Progenitor cell of endocrine pancreas (in vitro differentiated cells): ENCODE data around the gene RBMS1. TPM values are rescaled to one million over a fixed set of nuclear protein-coding genes. Genes with fewer than 3 reads are reported as not detected.

Experiments
- DNase-seq: peaks from one replicate; pipeline ENCODE4 v3.0.0; 2021; ENCODE audit warnings: low spot score; ENCODE audit not compliant: unreplicated experiment
- H3K27ac Mint-ChIP-seq: 2 replicates; pipeline ENCODE4 v1.8.0; 2021; ENCODE audit warnings: mild to moderate bottlenecking, moderate library complexity, mixed read lengths
- H3K27me3 Mint-ChIP-seq: 2 replicates; pipeline ENCODE4 v1.8.0; 2021; ENCODE audit warnings: mixed read lengths
- H3K36me3 Mint-ChIP-seq: 2 replicates; pipeline ENCODE4 v1.8.0; 2022; ENCODE audit warnings: mixed read lengths; ENCODE audit not compliant: insufficient read depth
- H3K4me1 Mint-ChIP-seq: 2 replicates; pipeline ENCODE4 v1.8.0; 2021; ENCODE audit warnings: low read depth, mixed read lengths
- H3K4me3 Mint-ChIP-seq: 2 replicates; pipeline ENCODE4 v1.8.0; 2021; ENCODE audit warnings: low read depth, mild to moderate bottlenecking, moderate library complexity, mixed read lengths
- H3K9me3 Mint-ChIP-seq: 2 replicates; pipeline ENCODE4 v1.8.0; 2021; ENCODE audit warnings: low read depth, mixed read lengths
- CTCF ChIP-seq: fragments of 200-600 bp; sonication (generic); IDR thresholded peaks from one replicate; pipeline ENCODE4 v1.5.0; 2021; ENCODE audit warnings: antibody characterized with exemption, mild to moderate bottlenecking; ENCODE audit not compliant: unreplicated experiment
- total RNA-seq: library from RNA; stranded (reverse); gene quantifications from 2 replicates; pipeline ENCODE4 v1.2.1, GENCODE V29; 2021

The RBMS1 gene
- total RNA-seq, 1 donor from 2014 or later = 59.8 TPM

DNA sequence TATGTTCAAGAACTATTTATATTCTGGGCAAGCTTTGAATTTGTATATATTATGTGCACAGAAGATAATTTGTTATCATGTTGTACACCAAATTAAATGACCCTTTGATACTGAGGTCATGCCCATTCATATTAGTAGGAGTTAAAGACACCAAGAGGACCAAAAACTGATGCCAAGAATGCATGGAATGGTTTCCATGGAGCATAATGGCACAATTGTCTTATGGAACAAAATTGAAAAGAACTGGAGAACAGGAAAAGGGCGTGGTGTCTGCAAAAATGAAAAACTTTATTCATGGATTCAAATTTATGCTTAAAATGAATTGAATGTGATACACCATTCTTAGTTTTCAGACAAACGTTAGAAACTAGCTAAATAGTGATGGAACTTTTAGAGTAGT, 24.1 kb upstream of the RBMS1 start:
- H3K27me3 Mint-ChIP-seq = no peaks in the 10 kb centered on the region
- TF ChIP-seq CTCF = no peak
- no peaks in the 10 kb centered on the region for H3K4me1 Mint-ChIP-seq
- H3K9me3 Mint-ChIP-seq = no peaks in the 10 kb centered on the region
- no peak for DNase-seq
- no peak overlapping the region for H3K27ac Mint-ChIP-seq
- no peak overlapping the region for H3K4me3 Mint-ChIP-seq
- no peaks in the 10 kb centered on the region for H3K36me3 Mint-ChIP-seq

DNA sequence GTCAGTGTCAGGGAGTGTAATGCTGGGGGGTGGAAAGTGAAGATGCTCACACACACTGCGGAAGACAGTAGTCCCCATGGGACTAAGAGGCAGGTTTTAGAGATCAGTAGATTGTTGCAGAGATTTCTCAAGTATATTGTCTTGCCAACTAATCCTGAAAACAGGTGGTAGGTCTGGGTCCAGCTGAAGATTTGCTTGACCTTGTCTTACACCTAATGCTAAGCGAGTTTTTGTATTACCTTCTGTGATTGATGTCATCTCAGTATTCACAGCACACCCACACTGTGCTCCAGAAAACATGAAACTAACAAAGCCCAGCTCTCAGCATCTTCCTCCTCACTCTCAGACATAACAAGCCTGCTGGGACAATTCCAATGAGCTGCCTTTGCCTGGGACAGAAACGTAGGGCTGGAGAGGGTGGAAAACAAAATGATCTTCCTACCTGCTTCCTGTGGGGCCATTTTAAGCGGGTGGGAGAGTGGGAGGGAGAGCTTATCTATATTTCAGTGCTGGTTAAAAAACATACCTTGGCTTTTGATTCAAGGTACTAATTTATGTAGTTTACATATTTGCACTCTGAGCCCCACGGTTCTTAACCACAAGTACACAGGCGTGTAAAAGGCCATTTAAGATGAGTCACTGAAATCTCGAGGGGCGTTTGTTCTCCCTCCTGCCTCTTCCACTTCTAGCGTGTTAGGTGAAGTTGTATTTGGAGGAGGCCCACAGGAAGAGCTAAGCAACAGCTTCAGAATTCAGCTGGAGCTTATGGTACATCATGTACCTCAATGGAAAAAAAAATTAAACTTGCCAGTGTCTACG, 23.1 kb upstream of the RBMS1 start:
- Mint-ChIP-seq H3K4me1 (no peaks in the 10 kb centered on the region), H3K9me3 (no peaks in the 10 kb centered on the region), H3K36me3 (no peaks in the 10 kb centered on the region), H3K27ac (no peak overlapping the region), H3K4me3 (no peak overlapping the region), H3K27me3 (no peaks in the 10 kb centered on the region)
- DNase-seq = no peak
- TF ChIP-seq CTCF = no peak

DNA sequence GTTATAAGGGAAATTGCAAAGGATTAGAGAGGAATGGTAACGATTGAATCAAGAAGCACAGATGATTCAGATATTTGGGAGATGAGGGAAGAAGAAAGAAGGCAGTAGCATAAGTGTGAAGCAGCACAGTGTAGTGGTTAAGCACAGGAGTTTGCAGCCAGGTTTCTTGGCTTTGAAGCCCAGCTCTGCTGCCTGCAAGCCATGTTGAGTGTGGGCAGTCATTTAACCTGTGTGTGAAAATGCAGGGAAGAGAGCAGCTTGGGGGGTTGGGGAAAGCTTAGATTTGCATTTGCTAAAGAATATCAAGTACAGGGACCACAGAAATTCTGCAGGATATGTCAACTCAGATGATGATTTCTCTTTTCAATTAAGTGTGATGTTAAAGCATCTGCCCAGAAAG, 21.5 kb upstream of the RBMS1 start:
- TF ChIP-seq CTCF = no peak
- H3K27ac Mint-ChIP-seq = no peak overlapping the region
- no peak for DNase-seq
- H3K4me3 Mint-ChIP-seq = no peak overlapping the region
- no peaks in the 10 kb centered on the region for H3K36me3 Mint-ChIP-seq
- H3K4me1 Mint-ChIP-seq = no peaks in the 10 kb centered on the region
- H3K9me3 Mint-ChIP-seq = no peaks in the 10 kb centered on the region
- H3K27me3 Mint-ChIP-seq = no peaks in the 10 kb centered on the region

DNA sequence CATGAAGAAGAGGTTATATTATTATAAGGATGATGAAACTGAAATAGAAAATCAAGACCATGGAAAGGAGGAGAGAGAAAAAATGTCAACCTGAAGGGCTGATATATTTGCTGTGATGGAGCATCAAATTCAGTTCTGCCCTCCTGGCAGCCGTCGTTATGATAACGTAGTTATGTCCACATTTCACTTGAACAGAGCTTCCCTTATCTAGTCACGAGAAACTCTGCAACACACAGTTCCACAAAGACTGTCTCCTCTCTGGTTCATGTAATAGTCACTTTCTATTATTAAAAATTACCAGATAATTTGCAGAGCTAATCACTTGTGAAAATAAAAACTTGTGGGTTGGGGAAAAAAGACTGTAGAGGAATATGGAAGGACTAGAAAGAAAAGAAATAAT, 19.5 kb upstream of the RBMS1 start:
- no peaks in the 10 kb centered on the region for H3K4me1 Mint-ChIP-seq
- H3K27ac Mint-ChIP-seq = no peak overlapping the region
- H3K36me3 Mint-ChIP-seq = no peaks in the 10 kb centered on the region
- no peaks in the 10 kb centered on the region for H3K9me3 Mint-ChIP-seq
- no peaks in the 10 kb centered on the region for H3K27me3 Mint-ChIP-seq
- DNase-seq = no peak
- no peak for TF ChIP-seq CTCF
- H3K4me3 Mint-ChIP-seq = no peak overlapping the region

DNA sequence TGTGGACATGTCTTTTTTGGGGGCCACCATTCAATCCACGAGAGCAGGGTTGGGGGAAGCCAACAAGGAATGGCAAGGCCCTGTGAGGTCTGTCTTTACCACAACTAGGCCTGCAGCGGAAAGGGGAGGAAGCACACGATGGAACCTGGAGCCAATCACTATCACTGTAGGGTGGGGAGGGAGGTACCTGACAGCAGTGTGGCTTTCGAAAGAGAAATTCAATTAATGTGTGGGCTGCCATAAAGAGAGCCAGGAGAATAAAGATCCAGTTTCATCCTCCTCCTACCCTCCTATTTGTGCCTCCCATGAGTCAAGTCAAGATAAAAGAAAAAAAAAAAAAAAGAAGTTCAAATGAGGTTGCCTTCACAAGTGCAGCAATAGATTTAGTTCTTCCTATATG, 18.9 kb upstream of the RBMS1 start:
- no peak for DNase-seq
- Mint-ChIP-seq H3K4me1 (no peaks in the 10 kb centered on the region), H3K4me3 (no peak overlapping the region), H3K9me3 (no peaks in the 10 kb centered on the region), H3K27ac (no peak overlapping the region), H3K27me3 (no peaks in the 10 kb centered on the region), H3K36me3 (no peaks in the 10 kb centered on the region)
- TF ChIP-seq CTCF = no peak
